Right atrium auricular region (tissue), 2 donors: ENCODE results near the gene ZNF496. TPM values are rescaled to one million over a fixed set of nuclear protein-coding genes. Genes with fewer than 3 reads are reported as not detected.
"Not testable (repeated sequence)": the region's sequence is repeated elsewhere in the genome, so short reads cannot be mapped to it uniquely, and the experiment has no call there.

Experiments used
- DNase-seq: peaks from one replicate; pipeline ENCODE4 v3.0.0-alpha.2; 2019; ENCODE audit warnings: low spot score
- H3K27ac ChIP-seq, 2 donors: fragments of 200-600 bp; sonication (generic); 1 replicate in 1 of 2; 2 replicates in 1 of 2; pipeline ENCODE4 v1.5.1; 2016 to 2019
- H3K27me3 ChIP-seq, 2 donors: fragments of 200-600 bp; sonication (generic); one replicate each; pipeline versions ENCODE4 v1.5.1 to v1.6.0; 2017 to 2019
- H3K36me3 ChIP-seq: fragments of 200-600 bp; sonication (generic); one replicate; pipeline ENCODE4 v1.5.1; 2016
- H3K4me1 ChIP-seq, 2 donors: fragments of 200-600 bp; sonication (generic); one replicate each; pipeline versions ENCODE4 v1.5.1 to v1.6.0; 2017 to 2019
- H3K4me3 ChIP-seq, 2 donors: fragments of 200-600 bp; sonication (generic); 1 replicate in 1 of 2; 2 replicates in 1 of 2; pipeline ENCODE4 v1.5.1; 2017 to 2019; ENCODE audit warnings: mild to moderate bottlenecking in 1 of 2, moderate library complexity in 1 of 2
- H3K9me3 ChIP-seq, 2 donors: fragments of 200-600 bp; sonication (generic); one replicate each; pipeline ENCODE4 v1.5.1; 2019
- CTCF ChIP-seq, 2 donors: fragments of 200-600 bp; sonication (generic); IDR thresholded peaks; one replicate each; pipeline ENCODE4 v1.5.1; 2019; ENCODE audit warnings: antibody characterized with exemption in 2 of 2
- total RNA-seq, 2 donors: library from RNA; depleted of rRNA; stranded (reverse); fragments of >200 nt; gene quantifications; one replicate each; pipeline ENCODE4 v1.1.0, GENCODE V29; 2016

Gene ZNF496
- total RNA-seq, 2 donors from 2014 or later = 19.4 to 32.6 TPM

DNA sequence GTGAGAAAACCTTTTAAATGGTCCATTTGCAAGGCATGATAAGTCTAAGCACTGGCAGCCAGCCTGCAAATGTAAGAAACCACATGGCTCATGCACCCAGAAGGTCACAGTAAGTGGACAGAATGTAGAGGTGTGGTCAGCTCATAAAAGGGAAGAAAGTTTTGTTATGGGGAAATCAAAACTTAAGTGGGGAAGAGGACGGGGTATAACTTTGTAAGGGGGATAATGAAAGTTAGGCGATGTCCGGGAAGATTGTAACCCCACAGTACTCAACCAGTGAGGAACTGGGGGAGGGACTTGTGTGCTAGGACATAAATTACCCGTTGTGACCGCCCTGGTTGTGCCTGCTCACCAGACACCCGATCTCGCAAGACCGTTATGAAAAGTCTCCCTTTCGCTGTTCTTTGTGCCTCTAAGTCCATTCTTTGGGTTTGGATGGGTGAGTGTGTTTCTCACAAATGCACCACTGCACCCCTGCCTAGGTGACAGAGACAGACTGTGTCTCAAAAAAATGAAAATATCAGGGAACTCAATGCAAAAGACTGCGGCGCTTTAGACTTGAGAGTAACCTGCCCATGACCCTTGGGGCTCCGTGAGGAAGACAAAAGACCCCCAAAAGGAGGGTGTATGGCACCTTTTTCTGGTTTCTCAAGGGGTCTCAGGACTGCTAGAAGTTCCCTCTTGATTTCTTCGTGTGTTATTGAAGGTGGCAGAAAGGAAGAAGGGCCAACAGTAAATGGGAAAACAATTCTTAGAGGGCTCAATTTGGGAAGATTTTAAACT, 28.6 kb upstream of the ZNF496 start:
- DNase-seq = peak; percentile 61
- Histone ChIP-seq H3K27ac (peak overlapping the region; percentile 57 to 72), H3K36me3 (no peaks in the 10 kb centered on the region), H3K9me3 (no peaks in the 10 kb centered on the region), H3K4me1 (peaks cover 0 to 19% of the 10 kb centered on the region in 2 donors), H3K27me3 (no peaks in the 10 kb centered on the region), H3K4me3 (no peak overlapping the region)
- no peak for TF ChIP-seq CTCF (IDR thresholded peaks at IDR 0.05)

DNA sequence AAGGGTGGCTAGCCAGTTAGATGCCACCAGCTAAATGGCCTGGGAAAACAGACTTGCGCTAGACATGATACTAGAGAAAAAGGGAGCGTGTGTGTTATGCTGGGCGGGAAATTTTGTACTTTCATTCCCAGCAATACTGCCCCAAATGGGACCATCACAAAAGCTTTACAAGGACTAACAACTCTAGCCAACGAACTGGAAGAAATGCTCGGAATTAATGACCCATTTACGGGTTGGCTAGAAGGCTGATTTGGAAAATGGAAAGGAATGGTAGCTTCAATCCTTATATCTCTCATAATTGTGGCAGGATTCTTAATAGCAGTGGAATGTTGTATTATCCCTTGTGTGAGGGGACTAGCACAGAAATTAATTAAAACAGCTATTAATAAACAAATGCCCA, 27.9 kb upstream of the ZNF496 start:
- DNase-seq = no peak
- H3K9me3 ChIP-seq = no peaks in the 10 kb centered on the region
- no peaks in the 10 kb centered on the region for H3K27me3 ChIP-seq
- H3K36me3 ChIP-seq = no peaks in the 10 kb centered on the region
- no peak for TF ChIP-seq CTCF (IDR thresholded peaks at IDR 0.05)
- peaks cover 0 to 19% of the 10 kb centered on the region in 2 donors for H3K4me1 ChIP-seq
- no peak overlapping the region for H3K4me3 ChIP-seq
- H3K27ac ChIP-seq = peak overlapping the region in 1 of 2 donors; percentile 72

DNA sequence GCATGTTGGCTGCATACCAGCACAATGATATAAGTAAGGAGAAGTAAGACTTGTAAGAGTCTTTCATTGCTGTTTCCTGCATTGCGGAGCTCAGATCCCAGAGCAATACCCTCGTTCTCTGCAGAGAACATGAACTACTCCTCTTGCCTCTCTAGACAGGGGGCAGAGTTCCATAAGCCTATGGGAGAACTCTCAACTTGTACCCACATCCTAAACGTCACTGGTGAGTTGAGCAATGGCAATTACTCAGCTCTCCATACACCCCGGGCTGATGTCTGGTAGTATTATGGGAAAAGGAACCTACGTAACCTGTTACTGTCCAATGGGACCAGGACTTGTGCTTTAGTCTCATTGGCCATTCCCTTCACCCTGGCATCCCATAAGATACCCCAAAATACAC, 27.3 kb upstream of the ZNF496 start:
- no peak overlapping the region for H3K4me3 ChIP-seq
- peak; percentile 64 for DNase-seq
- H3K27ac ChIP-seq = no peak overlapping the region
- H3K27me3 ChIP-seq = no peaks in the 10 kb centered on the region
- no peaks in the 10 kb centered on the region for H3K36me3 ChIP-seq
- peaks cover 0 to 19% of the 10 kb centered on the region in 2 donors for H3K4me1 ChIP-seq
- TF ChIP-seq CTCF (IDR thresholded peaks at IDR 0.05) = no peak
- H3K9me3 ChIP-seq = no peaks in the 10 kb centered on the region

- H3K4me1 ChIP-seq = peaks cover 0 to 19% of the 10 kb centered on the region in 2 donors
- TF ChIP-seq CTCF (IDR thresholded peaks at IDR 0.05) = no peak
- peak overlapping the region in 1 of 2 donors; percentile 21 for H3K27ac ChIP-seq
- no peaks in the 10 kb centered on the region for H3K27me3 ChIP-seq
- DNase-seq = peak; percentile 66
- H3K36me3 ChIP-seq = no peaks in the 10 kb centered on the region
- no peaks in the 10 kb centered on the region for H3K9me3 ChIP-seq
- H3K4me3 ChIP-seq = no peak overlapping the region
These were observed 26.1 kb upstream of the ZNF496 start for GRCh38 chr1:247357781-247358211.

- no peaks in the 10 kb centered on the region for H3K27me3 ChIP-seq
- no peak overlapping the region for H3K4me3 ChIP-seq
- no peaks in the 10 kb centered on the region for H3K36me3 ChIP-seq
- no peak for TF ChIP-seq CTCF (IDR thresholded peaks at IDR 0.05)
- DNase-seq = no peak
- H3K4me1 ChIP-seq = peaks cover 0 to 19% of the 10 kb centered on the region in 2 donors
- H3K9me3 ChIP-seq = no peaks in the 10 kb centered on the region
- peak overlapping the region; percentile 21 to 56 for H3K27ac ChIP-seq
These were observed 25.5 kb upstream of the ZNF496 start for GRCh38 chr1:247357052-247357780.

DNA sequence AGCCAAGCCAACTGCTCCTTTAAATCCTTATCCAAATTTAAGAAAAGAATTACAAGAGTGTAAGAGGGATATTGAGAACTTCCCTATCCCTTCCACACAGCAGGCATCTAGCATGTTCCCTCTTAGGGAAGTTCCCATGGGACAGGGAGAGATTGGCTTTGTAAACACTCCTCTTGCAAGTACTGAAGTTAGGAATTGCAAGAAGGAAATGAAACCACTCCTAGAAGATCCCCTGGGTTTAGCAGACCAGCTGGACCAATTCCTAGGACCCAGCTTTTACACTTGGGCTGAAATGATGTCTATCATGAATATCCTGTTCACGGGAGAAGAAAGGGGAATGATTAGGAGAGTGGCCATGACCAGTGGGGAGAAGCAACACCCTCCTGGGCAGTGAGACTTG, 23.5 kb upstream of the ZNF496 start:
- DNase-seq, H3K9me3 ChIP-seq, H3K36me3 ChIP-seq, H3K4me3 ChIP-seq, H3K27me3 ChIP-seq: not testable (repeated sequence)
- peak overlapping the region in 1 of 2 donors; percentile 40 for H3K27ac ChIP-seq
- H3K4me1 ChIP-seq = peaks cover 0 to 11% of the 10 kb centered on the region in 2 donors
